Endodermal cell (in vitro differentiated cells): Measurements from ENCODE around the gene RAC2. TPM values are rescaled to one million over a fixed set of nuclear protein-coding genes. Genes with fewer than 3 reads are reported as not detected.

Experiments used
- DNase-seq: peaks from one replicate; pipeline ENCODE4 v3.0.0-alpha.2; 2017
- H3K27ac ChIP-seq: 2 replicates; pipeline ENCODE4 v1.5.1; 2013; ENCODE audit warnings: mild to moderate bottlenecking, low read depth, low read length, moderate library complexity
- H3K27me3 ChIP-seq: 2 replicates; pipeline ENCODE4 v1.6.1; 2013; ENCODE audit warnings: mild to moderate bottlenecking, low read length, moderate library complexity; ENCODE audit not compliant: insufficient read depth, control insufficient read depth, poor library complexity, severe bottlenecking
- H3K36me3 ChIP-seq: 2 replicates; pipeline ENCODE4 v1.7.0; 2013; ENCODE audit warnings: mild to moderate bottlenecking, low read length, moderate library complexity; ENCODE audit not compliant: control insufficient read depth, insufficient read depth
- H3K4me1 ChIP-seq: one replicate; pipeline ENCODE4 v1.7.0; 2013; ENCODE audit warnings: low read length; ENCODE audit not compliant: control insufficient read depth, insufficient read depth
- H3K4me3 ChIP-seq: 2 replicates; pipeline ENCODE4 v1.5.1; 2013; ENCODE audit warnings: mild to moderate bottlenecking, low read length, moderate library complexity
- H3K9ac ChIP-seq: 2 replicates; pipeline ENCODE4 v1.6.1; 2013; ENCODE audit warnings: mild to moderate bottlenecking, low read length, moderate library complexity; ENCODE audit not compliant: poor library complexity, severe bottlenecking; ENCODE audit errors: extremely low read depth
- H3K9me3 ChIP-seq: 2 replicates; pipeline ENCODE4 v1.6.1; 2013; ENCODE audit warnings: mild to moderate bottlenecking, low read length, moderate library complexity; ENCODE audit not compliant: control insufficient read depth
- H3K27ac Mint-ChIP-seq: 2 replicates; pipeline ENCODE4 v1.8.0; 2020; ENCODE audit warnings: mixed read lengths
- H3K27me3 Mint-ChIP-seq: 2 replicates; pipeline ENCODE4 v1.8.0; 2021; ENCODE audit warnings: mild to moderate bottlenecking, mixed read lengths; ENCODE audit not compliant: insufficient read depth
- H3K36me3 Mint-ChIP-seq: 2 replicates; pipeline ENCODE4 v1.8.0; 2020; ENCODE audit warnings: low read depth, mixed read lengths
- H3K4me1 Mint-ChIP-seq: 2 replicates; pipeline ENCODE4 v1.8.0; 2020; ENCODE audit warnings: mixed read lengths
- H3K4me3 Mint-ChIP-seq: 2 replicates; pipeline ENCODE4 v1.8.0; 2020; ENCODE audit warnings: mild to moderate bottlenecking, moderate library complexity, mixed read lengths
- H3K9me3 Mint-ChIP-seq: 2 replicates; pipeline ENCODE4 v1.8.0; 2020; ENCODE audit warnings: mild to moderate bottlenecking, mixed read lengths
- CTCF ChIP-seq: fragments of 200-600 bp; sonication (generic); conservative IDR thresholded peaks from 2 replicates; pipeline ENCODE4 v1.5.0; 2021; ENCODE audit warnings: antibody characterized with exemption, mild to moderate bottlenecking
- WGBS, 2 experiments: methylation state at CpG; one replicate each; pipeline versions ENCODE4 v1.1.5 to v1.1.7; 2013; ENCODE audit warnings: missing lambda C conversion rate in 2 of 2, mixed read lengths in 1 of 2; ENCODE audit not compliant: insufficient coverage in 1 of 2, insufficient read length in 1 of 2; 5-methylcytosine and 5-hydroxymethylcytosine counted together
- total RNA-seq, 2 donors: library from RNA; stranded (reverse); fragmentation: NEBNext Ultra II Directional in 1 of 2; extraction: Animal tissue kit (Norgen Biotek cat#: 25700) in 1 of 2; gene quantifications; 2 replicates in 1 of 2; 3 replicates in 1 of 2; pipeline ENCODE4 v1.2.1, GENCODE V29; 2021

Gene RAC2
- total RNA-seq, 2 donors from 2014 or later: 4.5 to 5.6 TPM

- H3K9me3 Mint-ChIP-seq: peaks cover 19% of the 10 kb centered on the region
- Histone ChIP-seq H3K9ac (no peak overlapping the region), H3K4me3 (no peak overlapping the region), H3K27me3 (no peaks in the 10 kb centered on the region), H3K9me3 (no peaks in the 10 kb centered on the region), H3K4me1 (no peaks in the 10 kb centered on the region), H3K27ac (no peak overlapping the region), H3K36me3 (no peaks in the 10 kb centered on the region)
- no peak overlapping the region for H3K27ac Mint-ChIP-seq
- peaks cover 8% of the 10 kb centered on the region for H3K27me3 Mint-ChIP-seq
- 92 to 93% methylated on average over 5 to 6 of the region's 6 CpGs for WGBS, 2 experiments
- no peak for TF ChIP-seq CTCF
- H3K4me1 Mint-ChIP-seq: peaks cover 15% of the 10 kb centered on the region
- no peak for DNase-seq
- H3K36me3 Mint-ChIP-seq: no peaks in the 10 kb centered on the region
- H3K4me3 Mint-ChIP-seq: no peak overlapping the region
Observed at GRCh38 chr22:37219533-37219932, 24.5 kb downstream of the RAC2 start.

GRCh38 chr22:37218771-37219411 lies 25.2 kb downstream of the RAC2 start:
- H3K4me3 Mint-ChIP-seq: no peak overlapping the region
- Histone ChIP-seq H3K27me3 (no peaks in the 10 kb centered on the region), H3K36me3 (no peaks in the 10 kb centered on the region), H3K4me3 (no peak overlapping the region), H3K9ac (no peak overlapping the region), H3K9me3 (no peaks in the 10 kb centered on the region), H3K4me1 (no peaks in the 10 kb centered on the region), H3K27ac (no peak overlapping the region)
- H3K9me3 Mint-ChIP-seq: peaks cover 19% of the 10 kb centered on the region
- H3K27ac Mint-ChIP-seq: no peak overlapping the region
- TF ChIP-seq CTCF: no peak
- H3K27me3 Mint-ChIP-seq: peaks cover 8% of the 10 kb centered on the region
- 86% methylated on average over 7 of the region's 7 CpGs; no CpG with 5 or more reads in 1 of the 2 experiments for WGBS, 2 experiments
- H3K4me1 Mint-ChIP-seq: peaks cover 16% of the 10 kb centered on the region
- no peak for DNase-seq
- H3K36me3 Mint-ChIP-seq: no peaks in the 10 kb centered on the region

- H3K27me3 ChIP-seq: no peaks in the 10 kb centered on the region
- no peaks in the 10 kb centered on the region for H3K36me3 ChIP-seq
- 90 to 93% methylated on average over 2 to 6 of the region's 6 CpGs for WGBS, 2 experiments
- H3K27ac ChIP-seq: no peak overlapping the region
- H3K27me3 Mint-ChIP-seq: peaks cover 8% of the 10 kb centered on the region
- H3K4me1 ChIP-seq: no peaks in the 10 kb centered on the region
- H3K9me3 ChIP-seq: no peaks in the 10 kb centered on the region
- peaks cover 16% of the 10 kb centered on the region for H3K4me1 Mint-ChIP-seq
- DNase-seq: no peak
- H3K27ac Mint-ChIP-seq: no peak overlapping the region
- H3K4me3 Mint-ChIP-seq: no peak overlapping the region
- H3K9me3 Mint-ChIP-seq: peaks cover 19% of the 10 kb centered on the region
- no peaks in the 10 kb centered on the region for H3K36me3 Mint-ChIP-seq
- TF ChIP-seq CTCF: no peak
- H3K4me3 ChIP-seq: no peak overlapping the region
- H3K9ac ChIP-seq: no peak overlapping the region
Observed at GRCh38 chr22:37218399-37218770, 25.7 kb downstream of the RAC2 start.
